Activated CD8-positive, alpha-beta memory T cell treated with anti-CD3 and anti-CD28 coated beads, Interleukin-2, amount 10 ng/mL, durations not matched to agents 7 days and 5 days (primary cell): ENCODE results near the gene PCSK4. TPM values are rescaled to one million over a fixed set of nuclear protein-coding genes. Genes with fewer than 3 reads are reported as not detected.

Experiments
- ATAC-seq: fragments of 150-1000 bp; cut with Tn5 transposase; one replicate; pipeline ENCODE4 v1.10.0; 2021; ENCODE audit warnings: moderate library complexity
- CTCF ChIA-PET: fragments of 350-600 bp; sonication (Branson Sonifier 250); formaldehyde crosslinking; loops from one replicate; lab custom pipeline; 2021; ENCODE audit warnings: antibody characterized with exemption; lab: Charles Lee
- DNase-seq: peaks from one replicate; pipeline ENCODE4 v3.0.0-alpha.2; 2020
- H3K27ac Mint-ChIP-seq: one replicate; pipeline ENCODE4 v1.8.0; 2021; ENCODE audit warnings: mild to moderate bottlenecking, mixed read lengths
- H3K27me3 Mint-ChIP-seq: one replicate; pipeline ENCODE4 v1.8.0; 2021; ENCODE audit warnings: mixed read lengths
- H3K36me3 Mint-ChIP-seq: one replicate; pipeline ENCODE4 v1.8.0; 2021; ENCODE audit warnings: mild to moderate bottlenecking, mixed read lengths
- H3K4me1 Mint-ChIP-seq: one replicate; pipeline ENCODE4 v1.8.0; 2021; ENCODE audit warnings: mixed read lengths
- H3K4me3 Mint-ChIP-seq: one replicate; pipeline ENCODE4 v1.8.0; 2021; ENCODE audit warnings: mild to moderate bottlenecking, moderate library complexity, mixed read lengths
- H3K9me3 Mint-ChIP-seq: one replicate; pipeline ENCODE4 v1.8.0; 2022; ENCODE audit warnings: low read depth, mixed read lengths
- total RNA-seq, 2 experiments: library from RNA; stranded (reverse); gene quantifications; one replicate each; pipeline ENCODE4 v1.2.3, GENCODE V29; 2021

Gene PCSK4
- total RNA-seq, 2 experiments from 2014 or later = 1.5 to 4.4 TPM

DNA sequence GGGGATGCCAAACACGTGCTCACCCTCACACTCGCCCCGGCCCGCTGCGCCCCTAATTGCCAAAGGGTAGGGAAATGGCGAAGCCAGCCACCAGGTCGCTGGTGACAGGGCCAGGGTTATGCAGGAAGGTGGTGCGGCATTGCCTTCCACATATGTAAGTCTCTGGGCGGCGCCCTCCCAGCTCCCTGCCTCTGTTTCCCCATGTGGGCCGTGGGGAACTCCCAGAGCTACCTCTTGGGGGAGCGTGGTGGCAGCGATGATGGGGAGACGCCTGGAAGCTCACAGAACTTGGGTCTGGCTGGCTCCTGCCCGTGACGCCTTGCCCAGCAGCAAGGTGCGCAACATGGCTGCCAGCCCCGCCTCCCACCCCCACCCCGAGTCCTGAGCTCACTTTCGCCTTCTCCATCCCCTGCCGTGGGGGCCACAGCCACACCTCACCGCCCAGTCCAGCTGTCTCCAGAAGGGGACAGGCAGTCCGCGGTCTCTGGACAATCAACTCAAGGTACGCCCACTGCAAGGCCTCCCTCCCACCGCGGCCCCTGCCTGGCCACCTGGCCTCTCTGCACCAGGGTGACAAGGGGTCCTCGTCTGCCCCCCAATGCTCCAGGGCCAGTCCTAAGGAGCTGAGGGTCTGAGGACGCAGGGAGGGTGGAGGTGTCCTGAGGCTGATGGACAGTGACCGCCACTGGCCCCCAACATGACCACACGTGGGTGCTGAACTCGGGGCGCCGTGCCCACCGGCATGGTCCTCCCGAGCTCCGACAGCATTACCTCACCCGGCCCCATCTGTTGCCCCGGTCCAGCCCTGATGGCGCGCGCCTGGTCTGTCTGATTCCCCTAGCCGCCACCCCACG, 17.7 kb downstream of the PCSK4 start:
- Mint-ChIP-seq H3K27ac (no peak overlapping the region), H3K9me3 (no peaks in the 10 kb centered on the region), H3K27me3 (peaks cover 10% of the 10 kb centered on the region), H3K36me3 (no peaks in the 10 kb centered on the region), H3K4me1 (peaks cover 11% of the 10 kb centered on the region), H3K4me3 (no peak overlapping the region)
- CTCF ChIA-PET = interaction anchor here (1.2 to 1.5 kb wide), 2 partner anchors 26 to 73 kb away, joined by 3 to 4 read pairs; no protein-coding TSS in a partner anchor
- DNase-seq = no peak
- no peak for ATAC-seq

DNA sequence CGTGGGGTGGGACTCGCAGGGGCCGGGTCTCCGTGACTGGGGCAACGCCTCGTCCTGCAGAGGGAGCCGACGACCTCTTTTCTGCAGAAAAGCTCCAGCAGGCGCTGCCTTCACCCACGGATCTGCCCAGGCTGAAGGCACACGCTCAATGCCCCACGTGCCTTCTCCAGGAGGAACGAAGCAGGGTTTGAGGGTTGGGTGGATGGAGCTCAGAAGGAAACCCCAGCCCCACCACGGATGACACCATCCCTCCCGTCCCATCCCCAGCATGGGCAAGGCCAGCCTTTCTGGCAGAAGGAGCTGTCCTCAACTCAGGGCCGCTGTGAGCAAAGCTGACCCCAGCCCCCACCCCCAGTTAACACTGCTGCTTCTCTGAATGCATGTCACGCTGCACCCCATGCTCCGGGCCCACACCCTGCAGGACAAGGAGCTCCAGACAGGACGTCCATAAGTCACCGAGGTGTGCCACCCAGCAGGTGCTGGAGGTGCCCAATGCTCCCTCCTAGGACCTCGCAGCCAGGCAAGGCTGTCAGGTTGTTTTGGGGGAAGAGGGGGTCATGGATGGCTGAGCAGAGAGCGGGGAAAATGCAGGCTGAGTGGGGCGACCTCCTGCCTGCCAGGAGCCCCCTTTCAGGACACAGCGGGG, 18.5 kb downstream of the PCSK4 start:
- Mint-ChIP-seq H3K4me3 (no peak overlapping the region), H3K36me3 (no peaks in the 10 kb centered on the region), H3K9me3 (no peaks in the 10 kb centered on the region), H3K4me1 (peaks cover 6% of the 10 kb centered on the region), H3K27me3 (peaks cover 10% of the 10 kb centered on the region), H3K27ac (no peak overlapping the region)
- CTCF ChIA-PET = interaction anchor here (1.1 to 1.5 kb wide), 4 partner anchors 18 to 74 kb away, joined by 3 to 5 read pairs (median 4); no protein-coding TSS in a partner anchor
- ATAC-seq (no peak), DNase-seq (no peak)

DNA sequence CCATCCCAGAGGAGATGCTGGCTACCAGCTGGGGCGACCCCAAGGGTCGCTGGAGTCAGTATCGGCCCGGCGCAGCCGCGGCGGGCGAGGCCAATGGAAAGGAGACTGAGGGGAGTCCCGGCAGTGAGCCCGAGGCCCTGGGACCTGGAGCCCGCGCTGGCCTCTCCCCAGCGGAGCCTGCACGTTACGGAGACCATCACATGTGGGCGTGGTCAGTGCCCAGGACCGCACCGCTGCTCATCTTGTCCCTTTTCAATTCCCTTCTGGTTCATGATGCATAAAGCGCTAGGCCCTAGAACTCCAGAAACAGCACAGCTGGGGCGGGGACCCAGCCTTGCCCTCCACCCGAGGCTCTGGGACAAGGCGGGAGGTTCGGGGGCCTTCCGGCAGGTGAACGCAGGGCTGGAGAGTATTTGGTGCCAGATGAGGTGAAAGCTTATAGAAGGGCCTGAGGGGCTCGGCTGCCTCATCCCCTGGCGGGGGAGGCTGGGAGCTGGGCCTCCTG, 19.1 kb downstream of the PCSK4 start:
- DNase-seq = no peak
- peaks cover 10% of the 10 kb centered on the region for H3K27me3 Mint-ChIP-seq
- CTCF ChIA-PET = interaction anchor here (1.1 to 1.5 kb wide), 4 partner anchors 18 to 75 kb away, joined by 3 to 5 read pairs (median 4); no protein-coding TSS in a partner anchor
- peak; percentile 37 for ATAC-seq
- no peak overlapping the region for H3K27ac Mint-ChIP-seq
- H3K4me3 Mint-ChIP-seq = no peak overlapping the region
- no peaks in the 10 kb centered on the region for H3K36me3 Mint-ChIP-seq
- H3K9me3 Mint-ChIP-seq = no peaks in the 10 kb centered on the region
- peaks cover 6% of the 10 kb centered on the region for H3K4me1 Mint-ChIP-seq

DNA sequence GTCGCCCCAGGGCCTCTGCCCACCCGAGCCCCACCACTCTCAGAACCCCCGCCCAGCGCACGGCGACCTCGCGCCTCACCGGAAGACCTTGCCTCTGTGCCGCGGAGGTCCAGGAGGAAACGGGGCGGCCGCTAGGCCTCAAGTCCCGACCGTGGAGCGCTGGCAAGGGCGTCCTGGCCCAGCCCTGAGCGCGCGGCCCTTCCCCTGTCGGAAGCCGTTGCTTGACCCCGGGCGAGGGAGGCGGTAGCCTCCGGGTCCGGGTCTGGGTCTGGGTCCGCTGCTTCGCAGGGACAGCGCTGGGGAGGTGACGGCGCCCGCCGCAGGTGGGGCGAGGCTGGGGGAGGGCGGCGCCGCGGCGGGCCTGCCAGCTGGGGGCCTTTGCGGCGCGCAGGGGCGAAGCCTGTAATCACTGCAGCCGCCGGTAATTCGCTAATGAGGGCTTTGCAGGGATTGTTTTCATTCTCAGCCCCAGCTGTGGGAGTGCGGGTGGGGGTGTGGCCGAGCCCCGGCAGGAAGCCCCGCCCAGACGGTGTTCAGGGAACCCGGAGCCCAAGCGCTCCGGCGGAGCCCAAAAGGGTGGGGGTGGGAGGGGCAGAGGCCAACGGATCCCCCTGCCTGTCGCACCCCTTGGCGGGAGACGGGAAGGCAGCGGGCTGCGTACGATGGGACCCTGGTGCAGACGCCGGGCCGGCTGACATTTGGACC, 19.7 kb downstream of the PCSK4 start:
- CTCF ChIA-PET = interaction anchor here (1.1 to 1.3 kb wide), 3 partner anchors 17 to 25 kb away, joined by 3 to 5 read pairs (median 3); no protein-coding TSS in a partner anchor
- no peaks in the 10 kb centered on the region for H3K9me3 Mint-ChIP-seq
- no peak overlapping the region for H3K4me3 Mint-ChIP-seq
- H3K36me3 Mint-ChIP-seq = no peaks in the 10 kb centered on the region
- DNase-seq (peak; percentile 78), ATAC-seq (peak; percentile 68)
- peaks cover 10% of the 10 kb centered on the region for H3K27me3 Mint-ChIP-seq
- peaks cover 6% of the 10 kb centered on the region for H3K4me1 Mint-ChIP-seq
- no peak overlapping the region for H3K27ac Mint-ChIP-seq

DNA sequence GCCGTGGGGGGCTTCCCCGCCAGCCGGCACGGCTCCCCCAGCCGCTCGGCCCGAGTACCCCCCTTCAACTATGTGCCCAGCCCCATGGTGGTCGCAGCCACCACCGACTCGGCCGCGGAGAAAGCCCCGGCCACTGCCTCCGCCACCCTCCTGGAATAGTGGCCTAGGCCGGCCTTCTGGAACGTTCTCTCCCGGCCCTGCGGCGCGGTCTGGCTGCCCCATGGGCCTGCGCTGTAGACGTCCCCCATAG, 20.2 kb downstream of the PCSK4 start:
- no peak overlapping the region for H3K4me3 Mint-ChIP-seq
- H3K27me3 Mint-ChIP-seq = peaks cover 10% of the 10 kb centered on the region
- H3K9me3 Mint-ChIP-seq = no peaks in the 10 kb centered on the region
- no peak for DNase-seq
- H3K4me1 Mint-ChIP-seq = peaks cover 6% of the 10 kb centered on the region
- H3K36me3 Mint-ChIP-seq = no peaks in the 10 kb centered on the region
- CTCF ChIA-PET = no interaction called here
- H3K27ac Mint-ChIP-seq = peak overlapping the region; percentile 52
- no peak for ATAC-seq

DNA sequence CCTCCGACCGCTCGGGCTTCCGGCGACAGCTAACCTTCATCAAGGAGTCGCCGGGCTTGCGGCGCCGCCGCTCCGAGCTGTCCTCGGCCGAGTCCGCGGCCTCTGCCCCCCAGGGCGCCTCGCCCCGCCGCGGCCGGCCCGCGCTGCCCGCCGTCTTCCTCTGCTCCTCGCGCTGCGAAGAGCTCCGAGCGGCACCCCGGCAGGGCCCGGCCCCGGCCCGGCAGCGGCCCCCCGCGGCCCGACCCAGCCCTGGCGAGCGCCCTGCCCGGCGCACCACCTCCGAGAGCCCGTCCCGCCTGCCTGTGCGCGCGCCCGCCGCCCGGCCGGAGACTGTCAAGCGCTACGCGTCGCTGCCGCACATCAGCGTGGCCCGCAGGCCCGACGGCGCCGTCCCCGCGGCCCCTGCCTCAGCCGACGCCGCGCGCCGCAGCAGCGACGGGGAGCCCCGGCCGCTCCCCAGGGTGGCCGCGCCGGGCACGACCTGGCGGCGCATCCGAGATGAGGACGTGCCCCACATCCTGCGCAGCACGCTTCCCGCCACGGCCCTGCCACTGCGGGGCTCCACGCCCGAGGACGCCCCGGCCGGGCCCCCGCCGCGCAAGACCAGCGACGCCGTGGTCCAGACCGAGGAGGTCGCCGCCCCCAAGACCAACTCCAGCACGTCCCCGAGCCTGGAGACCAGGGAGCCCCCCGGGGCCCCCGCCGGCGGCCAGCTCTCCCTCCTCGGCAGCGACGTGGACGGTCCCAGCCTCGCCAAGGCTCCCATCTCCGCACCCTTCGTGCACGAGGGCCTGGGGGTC, 20.7 kb downstream of the PCSK4 start:
- ATAC-seq (no peak), DNase-seq (no peak)
- peaks cover 6% of the 10 kb centered on the region for H3K4me1 Mint-ChIP-seq
- CTCF ChIA-PET = interaction anchor here (0.7 kb wide), 1 partner anchor 25 kb away, joined by 4 read pairs; no protein-coding TSS in a partner anchor
- no peak overlapping the region for H3K27ac Mint-ChIP-seq
- H3K9me3 Mint-ChIP-seq = no peaks in the 10 kb centered on the region
- no peak overlapping the region for H3K4me3 Mint-ChIP-seq
- H3K27me3 Mint-ChIP-seq = peaks cover 10% of the 10 kb centered on the region
- no peaks in the 10 kb centered on the region for H3K36me3 Mint-ChIP-seq

DNA sequence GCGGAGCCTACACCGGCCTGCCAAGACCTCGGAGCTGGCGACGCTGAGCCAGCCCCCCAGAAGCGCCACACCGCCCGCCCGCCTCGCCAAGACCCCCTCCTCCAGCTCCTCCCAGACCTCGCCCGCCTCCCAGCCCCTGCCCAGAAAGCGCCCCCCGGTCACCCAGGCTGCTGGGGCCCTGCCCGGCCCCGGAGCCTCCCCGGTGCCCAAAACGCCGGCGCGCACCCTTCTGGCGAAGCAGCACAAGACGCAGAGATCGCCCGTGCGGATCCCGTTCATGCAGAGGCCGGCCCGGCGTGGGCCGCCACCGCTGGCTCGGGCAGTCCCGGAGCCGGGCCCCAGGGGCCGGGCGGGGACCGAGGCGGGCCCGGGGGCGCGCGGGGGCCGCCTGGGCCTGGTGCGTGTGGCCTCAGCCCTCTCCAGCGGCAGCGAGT, 21.3 kb downstream of the PCSK4 start:
- Mint-ChIP-seq H3K9me3 (no peaks in the 10 kb centered on the region), H3K4me1 (peaks cover 6% of the 10 kb centered on the region), H3K4me3 (no peak overlapping the region), H3K36me3 (no peaks in the 10 kb centered on the region), H3K27me3 (peaks cover 10% of the 10 kb centered on the region), H3K27ac (no peak overlapping the region)
- CTCF ChIA-PET = interaction anchor here (0.7 kb wide), 1 partner anchor 25 kb away, joined by 4 read pairs; no protein-coding TSS in a partner anchor
- DNase-seq = no peak
- ATAC-seq = no peak

DNA sequence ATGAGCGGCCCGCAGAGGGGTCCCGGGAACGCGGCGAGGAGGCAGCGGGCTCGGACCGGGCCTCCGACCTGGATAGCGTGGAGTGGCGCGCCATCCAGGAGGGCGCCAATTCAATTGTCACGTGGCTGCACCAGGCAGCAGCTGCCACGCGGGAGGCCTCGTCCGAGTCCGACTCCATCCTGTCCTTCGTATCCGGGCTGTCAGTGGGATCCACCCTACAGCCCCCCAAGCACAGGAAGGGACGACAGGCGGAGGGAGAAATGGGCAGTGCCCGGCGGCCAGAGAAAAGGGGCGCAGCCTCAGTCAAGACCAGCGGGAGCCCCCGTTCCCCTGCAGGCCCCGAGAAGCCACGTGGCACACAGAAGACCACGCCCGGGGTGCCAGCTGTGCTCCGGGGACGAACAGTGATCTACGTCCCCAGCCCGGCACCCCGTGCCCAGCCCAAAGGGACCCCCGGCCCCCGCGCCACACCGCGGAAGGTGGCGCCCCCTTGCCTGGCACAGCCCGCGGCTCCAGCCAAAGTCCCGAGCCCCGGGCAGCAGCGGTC, 21.8 kb downstream of the PCSK4 start:
- CTCF ChIA-PET = interaction anchor here (0.7 to 1.5 kb wide), 2 partner anchors 23 to 24 kb away, joined by 4 to 8 read pairs; no protein-coding TSS in a partner anchor
- ATAC-seq (no peak), DNase-seq (no peak)
- Mint-ChIP-seq H3K4me3 (no peak overlapping the region), H3K36me3 (no peaks in the 10 kb centered on the region), H3K27me3 (peaks cover 10% of the 10 kb centered on the region), H3K27ac (no peak overlapping the region), H3K9me3 (no peaks in the 10 kb centered on the region), H3K4me1 (peaks cover 6% of the 10 kb centered on the region)

DNA sequence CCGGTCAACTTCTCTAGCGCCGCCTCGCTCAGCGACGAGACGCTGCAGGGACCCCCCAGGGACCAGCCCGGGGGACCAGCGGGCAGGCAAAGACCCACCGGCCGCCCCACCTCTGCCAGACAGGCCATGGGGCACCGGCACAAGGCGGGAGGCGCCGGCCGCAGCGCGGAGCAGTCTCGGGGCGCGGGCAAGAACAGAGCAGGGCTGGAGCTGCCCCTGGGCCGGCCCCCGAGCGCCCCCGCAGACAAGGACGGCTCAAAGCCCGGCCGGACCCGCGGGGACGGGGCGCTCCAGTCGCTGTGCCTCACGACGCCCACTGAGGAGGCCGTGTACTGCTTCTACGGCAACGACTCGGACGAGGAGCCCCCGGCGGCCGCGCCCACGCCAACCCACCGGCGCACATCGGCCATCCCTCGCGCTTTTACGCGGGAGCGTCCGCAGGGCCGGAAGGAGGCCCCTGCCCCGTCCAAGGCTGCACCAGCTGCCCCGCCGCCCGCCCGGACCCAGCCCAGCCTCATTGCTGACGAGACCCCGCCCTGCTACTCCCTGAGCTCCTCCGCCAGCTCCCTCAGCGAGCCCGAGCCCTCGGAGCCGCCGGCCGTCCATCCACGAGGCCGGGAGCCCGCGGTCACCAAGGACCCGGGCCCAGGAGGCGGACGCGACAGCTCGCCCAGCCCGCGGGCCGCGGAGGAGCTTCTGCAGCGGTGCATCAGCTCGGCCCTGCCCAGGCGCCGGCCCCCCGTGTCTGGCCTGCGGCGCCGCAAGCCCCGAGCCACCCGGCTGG, 22.5 kb downstream of the PCSK4 start:
- Mint-ChIP-seq H3K27me3 (peaks cover 7% of the 10 kb centered on the region), H3K36me3 (no peaks in the 10 kb centered on the region), H3K9me3 (no peaks in the 10 kb centered on the region), H3K4me3 (no peak overlapping the region), H3K4me1 (peaks cover 6% of the 10 kb centered on the region), H3K27ac (no peak overlapping the region)
- ATAC-seq (no peak), DNase-seq (no peak)
- CTCF ChIA-PET = interaction anchor here (1.5 to 2.9 kb wide), 2 partner anchors 13 to 23 kb away, joined by 8 to 15 read pairs; no protein-coding TSS in a partner anchor

DNA sequence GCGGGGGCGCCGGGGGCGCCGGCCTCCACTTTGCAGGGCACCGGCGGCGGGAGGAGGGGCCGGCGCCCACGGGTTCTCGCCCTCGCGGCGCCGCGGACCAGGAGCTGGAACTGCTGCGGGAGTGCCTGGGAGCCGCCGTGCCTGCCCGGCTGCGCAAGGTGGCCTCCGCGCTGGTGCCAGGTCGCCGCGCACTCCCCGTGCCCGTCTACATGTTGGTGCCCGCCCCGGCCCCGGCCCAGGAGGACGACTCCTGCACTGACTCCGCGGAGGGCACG, 23.0 kb downstream of the PCSK4 start:
- Mint-ChIP-seq H3K27me3 (peaks cover 7% of the 10 kb centered on the region), H3K4me3 (no peak overlapping the region), H3K4me1 (peaks cover 6% of the 10 kb centered on the region), H3K9me3 (no peaks in the 10 kb centered on the region), H3K27ac (no peak overlapping the region), H3K36me3 (no peaks in the 10 kb centered on the region)
- CTCF ChIA-PET = interaction anchor here (1.5 to 2.9 kb wide), 3 partner anchors 11 to 22 kb away, joined by 5 to 15 read pairs (median 8); no protein-coding TSS in a partner anchor
- ATAC-seq (no peak), DNase-seq (no peak)

DNA sequence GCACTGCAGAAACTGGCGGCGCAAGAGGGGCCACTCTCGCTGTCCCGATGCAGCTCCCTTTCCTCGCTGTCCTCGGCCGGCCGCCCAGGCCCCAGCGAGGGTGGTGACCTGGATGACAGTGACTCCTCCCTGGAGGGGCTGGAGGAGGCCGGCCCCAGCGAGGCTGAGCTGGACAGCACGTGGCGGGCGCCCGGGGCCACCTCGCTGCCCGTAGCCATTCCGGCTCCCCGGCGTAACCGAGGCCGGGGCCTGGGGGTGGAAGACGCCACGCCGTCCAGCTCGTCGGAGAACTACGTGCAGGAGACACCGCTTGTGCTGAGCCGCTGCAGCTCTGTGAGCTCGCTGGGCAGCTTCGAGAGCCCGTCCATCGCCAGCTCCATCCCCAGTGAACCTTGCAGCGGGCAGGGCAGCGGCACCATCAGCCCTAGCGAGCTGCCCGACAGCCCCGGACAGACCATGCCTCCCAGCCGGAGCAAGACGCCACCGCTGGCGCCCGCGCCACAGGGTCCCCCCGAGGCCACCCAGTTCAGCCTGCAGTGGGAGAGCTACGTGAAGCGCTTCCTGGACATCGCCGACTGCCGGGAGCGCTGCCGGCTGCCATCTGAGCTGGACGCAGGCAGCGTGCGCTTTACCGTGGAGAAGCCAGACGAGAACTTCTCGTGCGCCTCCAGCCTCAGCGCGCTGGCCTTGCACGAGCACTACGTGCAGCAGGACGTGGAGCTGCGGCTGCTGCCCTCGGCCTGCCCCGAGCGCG, 23.5 kb downstream of the PCSK4 start:
- Mint-ChIP-seq H3K4me1 (peaks cover 6% of the 10 kb centered on the region), H3K36me3 (no peaks in the 10 kb centered on the region), H3K27ac (no peak overlapping the region), H3K27me3 (peaks cover 7% of the 10 kb centered on the region), H3K4me3 (no peak overlapping the region), H3K9me3 (no peaks in the 10 kb centered on the region)
- CTCF ChIA-PET = interaction anchor here (1.2 to 2.9 kb wide), 4 partner anchors 11 to 21 kb away, joined by 3 to 15 read pairs (median 6); no protein-coding TSS in a partner anchor
- no peak for ATAC-seq
- DNase-seq = no peak
